DOHH2 (cell line): ENCODE results near the gene AUH.

Experiments
- H3F3A ChIP-seq: fragments of 200-600 bp; sonication (generic), shearing (Covaris generic); 2 replicates; pipeline ENCODE4 v1.6.0; 2016; ENCODE audit warnings: antibody characterized with exemption, mild to moderate bottlenecking; ENCODE audit not compliant: control insufficient read depth, insufficient read depth
- H3K27ac ChIP-seq: fragments of 200-600 bp; sonication (generic); 2 replicates; pipeline ENCODE4 v1.5.1; 2014; ENCODE audit warnings: low read depth, mild to moderate bottlenecking, low read length, moderate library complexity
- H3K27me3 ChIP-seq: fragments of 200-600 bp; sonication (generic); 2 replicates; pipeline ENCODE4 v1.6.1; 2014; ENCODE audit warnings: mild to moderate bottlenecking, low read length, mixed read lengths; ENCODE audit not compliant: control insufficient read depth
- H3K36me3 ChIP-seq: fragments of 200-600 bp; sonication (generic); 2 replicates; pipeline ENCODE4 v1.6.1; 2014; ENCODE audit warnings: mild to moderate bottlenecking, low read length, moderate library complexity, mixed read lengths; ENCODE audit not compliant: control insufficient read depth
- H3K4me1 ChIP-seq: fragments of 200-600 bp; sonication (generic); 2 replicates; pipeline ENCODE4 v1.6.1; 2014; ENCODE audit warnings: mild to moderate bottlenecking, low read length, mixed read lengths; ENCODE audit not compliant: control insufficient read depth
- H3K4me2 ChIP-seq: fragments of 200-600 bp; sonication (generic); 2 replicates; pipeline ENCODE4 v1.6.0; 2014; ENCODE audit warnings: mild to moderate bottlenecking, low read length, moderate library complexity
- H3K4me3 ChIP-seq: fragments of 200-600 bp; sonication (generic); 2 replicates; pipeline ENCODE4 v1.5.1; 2014; ENCODE audit warnings: mild to moderate bottlenecking, low read length, mixed read lengths
- H3K79me2 ChIP-seq: fragments of 200-600 bp; sonication (generic); 2 replicates; pipeline ENCODE4 v1.6.1; 2014; ENCODE audit warnings: mild to moderate bottlenecking, low read length, mixed read lengths; ENCODE audit not compliant: control insufficient read depth
- H3K9me2 ChIP-seq: fragments of 200-600 bp; sonication (generic); replicated peaks from 2 replicates; pipeline ENCODE4 v1.6.1; 2014; ENCODE audit warnings: mild to moderate bottlenecking, low read length, mixed read lengths; ENCODE audit not compliant: control insufficient read depth
- H3K9me3 ChIP-seq: fragments of 200-600 bp; sonication (generic); 2 replicates; pipeline ENCODE4 v1.6.1; 2014; ENCODE audit warnings: antibody characterized with exemption, low read length, mixed read lengths; ENCODE audit not compliant: control insufficient read depth, insufficient read depth
- H4K20me1 ChIP-seq: fragments of 200-600 bp; sonication (generic); 2 replicates; pipeline ENCODE4 v1.6.0; 2014; ENCODE audit warnings: low read depth, mild to moderate bottlenecking, antibody characterized with exemption, low read length, moderate library complexity; ENCODE audit not compliant: control insufficient read depth, insufficient read depth
- EZH2phosphoT487 ChIP-seq: fragments of 200-600 bp; sonication (generic); IDR thresholded peaks from 2 replicates; pipeline ENCODE4 v1.6.1; 2017; ENCODE audit warnings: borderline replicate concordance, mild to moderate bottlenecking, antibody characterized with exemption, low read length, moderate library complexity, mixed read lengths
- TF ChIP-seq, protein P1 (sequence below): fragments of 200-600 bp; sonication (generic); IDR thresholded peaks from one replicate; pipeline ENCODE4 v1.5.1; 2014; ENCODE audit warnings: antibody characterized with exemption, mild to moderate bottlenecking, low read depth, low read length; ENCODE audit not compliant: poor library complexity, severe bottlenecking

AUH gene

DNA sequence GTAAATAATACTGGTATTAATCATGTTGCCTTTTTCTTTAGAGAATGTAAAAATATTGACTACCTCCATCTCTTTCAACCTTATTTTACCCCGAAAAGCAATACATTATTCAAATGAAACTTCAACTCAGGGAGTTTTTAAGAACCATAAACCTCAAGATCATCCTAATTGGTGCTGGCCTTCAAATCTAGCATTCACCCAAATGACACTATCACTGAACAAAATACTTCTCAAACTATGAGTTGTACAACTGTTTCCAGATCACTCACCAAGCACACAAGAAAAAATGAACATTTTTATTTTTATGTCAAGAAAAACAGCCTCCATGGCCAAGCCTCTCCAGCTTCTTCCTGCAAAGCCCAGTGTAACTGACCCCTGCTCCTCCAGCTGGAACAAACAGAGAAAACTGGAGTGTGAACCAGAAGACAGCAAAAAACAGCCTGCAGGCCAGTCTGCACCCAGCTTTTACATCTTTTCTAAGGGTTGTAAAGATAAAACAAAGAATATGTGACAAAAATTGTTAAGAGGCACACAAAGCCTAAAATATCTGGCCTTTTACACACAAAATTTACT, 21.2 kb downstream of the AUH start:
- Histone ChIP-seq H3K4me2 (no peak overlapping the region), H3K4me1 (no peaks in the 10 kb centered on the region), H3K9me3 (no peaks in the 10 kb centered on the region), H3K36me3 (peaks cover 29% of the 10 kb centered on the region), H3K79me2 (no peaks in the 10 kb centered on the region), H3K27me3 (no peaks in the 10 kb centered on the region), H3K9me2 (no peaks in the 10 kb centered on the region), H3K27ac (no peak overlapping the region), H3K4me3 (no peak overlapping the region), H4K20me1 (no peaks in the 10 kb centered on the region), H3F3A (no peaks in the 10 kb centered on the region)
- TF ChIP-seq, protein P1, sequence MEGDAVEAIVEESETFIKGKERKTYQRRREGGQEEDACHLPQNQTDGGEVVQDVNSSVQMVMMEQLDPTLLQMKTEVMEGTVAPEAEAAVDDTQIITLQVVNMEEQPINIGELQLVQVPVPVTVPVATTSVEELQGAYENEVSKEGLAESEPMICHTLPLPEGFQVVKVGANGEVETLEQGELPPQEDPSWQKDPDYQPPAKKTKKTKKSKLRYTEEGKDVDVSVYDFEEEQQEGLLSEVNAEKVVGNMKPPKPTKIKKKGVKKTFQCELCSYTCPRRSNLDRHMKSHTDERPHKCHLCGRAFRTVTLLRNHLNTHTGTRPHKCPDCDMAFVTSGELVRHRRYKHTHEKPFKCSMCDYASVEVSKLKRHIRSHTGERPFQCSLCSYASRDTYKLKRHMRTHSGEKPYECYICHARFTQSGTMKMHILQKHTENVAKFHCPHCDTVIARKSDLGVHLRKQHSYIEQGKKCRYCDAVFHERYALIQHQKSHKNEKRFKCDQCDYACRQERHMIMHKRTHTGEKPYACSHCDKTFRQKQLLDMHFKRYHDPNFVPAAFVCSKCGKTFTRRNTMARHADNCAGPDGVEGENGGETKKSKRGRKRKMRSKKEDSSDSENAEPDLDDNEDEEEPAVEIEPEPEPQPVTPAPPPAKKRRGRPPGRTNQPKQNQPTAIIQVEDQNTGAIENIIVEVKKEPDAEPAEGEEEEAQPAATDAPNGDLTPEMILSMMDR = no peak
- TF ChIP-seq EZH2phosphoT487 = no peak

DNA sequence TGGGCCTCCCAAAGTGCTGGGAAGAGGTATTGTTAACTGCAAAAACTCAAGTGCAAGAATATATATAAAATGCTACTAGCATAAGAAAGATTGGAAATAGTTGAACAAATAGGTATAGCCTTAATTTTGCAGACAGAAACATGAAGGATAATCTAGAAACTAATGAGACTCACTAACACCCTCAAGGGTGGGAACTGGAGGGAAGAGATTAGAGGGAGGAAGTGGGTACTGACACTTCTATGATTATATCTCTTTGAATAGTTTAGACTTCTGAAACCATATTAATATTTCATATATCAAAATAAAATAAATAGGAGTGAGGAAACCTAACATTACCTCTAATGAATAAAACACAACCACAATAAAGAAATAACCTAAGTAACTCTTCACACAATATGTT, 23.0 kb downstream of the AUH start:
- Histone ChIP-seq H3F3A (no peaks in the 10 kb centered on the region), H3K4me1 (no peaks in the 10 kb centered on the region)

DNA sequence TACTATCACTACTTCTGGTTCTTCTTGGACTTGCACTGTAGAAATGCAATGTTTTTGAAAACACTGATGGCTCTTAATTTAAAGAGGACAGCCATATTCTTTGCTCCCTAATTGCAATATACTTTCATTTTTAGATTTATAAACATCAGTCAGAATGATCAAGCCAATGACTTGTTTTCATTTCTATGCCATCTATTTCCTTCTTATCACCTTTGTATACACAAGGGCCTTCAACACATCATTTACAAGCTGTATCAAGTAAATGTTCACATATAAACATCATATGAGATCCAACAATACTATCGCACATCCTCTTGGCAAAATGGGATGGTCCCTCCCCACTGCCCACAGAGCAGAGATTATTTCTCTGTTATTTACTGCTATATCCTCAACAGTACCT, 24.9 kb downstream of the AUH start:
- no peak overlapping the region for H3K4me3 ChIP-seq
- H3K4me2 ChIP-seq = no peak overlapping the region
- no peaks in the 10 kb centered on the region for H3K9me3 ChIP-seq
- TF ChIP-seq, protein P1 = no peak
- no peak for TF ChIP-seq EZH2phosphoT487
- H3K36me3 ChIP-seq = peaks cover 20% of the 10 kb centered on the region
- no peaks in the 10 kb centered on the region for H3K79me2 ChIP-seq
- H3K9me2 ChIP-seq = no peaks in the 10 kb centered on the region
- H3K27me3 ChIP-seq = no peaks in the 10 kb centered on the region
- no peaks in the 10 kb centered on the region for H3F3A ChIP-seq
- no peaks in the 10 kb centered on the region for H3K4me1 ChIP-seq
- no peaks in the 10 kb centered on the region for H4K20me1 ChIP-seq
- H3K27ac ChIP-seq = no peak overlapping the region

More for the DNA sequence above, 23.0 kb downstream of the AUH start:
- H3K79me2 ChIP-seq = no peaks in the 10 kb centered on the region
- no peak overlapping the region for H3K4me3 ChIP-seq
- H3K27me3 ChIP-seq = no peaks in the 10 kb centered on the region
- H3K9me3 ChIP-seq = no peaks in the 10 kb centered on the region
- peaks cover 25% of the 10 kb centered on the region for H3K36me3 ChIP-seq
- TF ChIP-seq, protein P1 = no peak
- TF ChIP-seq EZH2phosphoT487 = no peak
- H3K27ac ChIP-seq = no peak overlapping the region
- H3K9me2 ChIP-seq = no peaks in the 10 kb centered on the region
- no peaks in the 10 kb centered on the region for H4K20me1 ChIP-seq
- H3K4me2 ChIP-seq = no peak overlapping the region
